Measurements from ENCODE around the gene KLK15.

The KLK15 gene

GRCh38 chr19:50850738-50851137, 17.4 kb upstream of the KLK15 start:
- no peak for TF ChIP-seq CTCF (IDR thresholded peaks at IDR 0.05; ENCODE audit: insufficient read depth, low read length, missing control alignments)
- CTCF ChIA-PET = no interaction called here
- POLR2A ChIA-PET = no interaction called here
- H3K4me3 ChIP-seq (ENCODE audit: low read depth, low read length) = no peak overlapping the region
- DNase-seq (ENCODE audit: low read depth, low spot score) = no peak

- POLR2A ChIA-PET = no interaction called here
These were observed 11.0 kb upstream of the KLK15 start for GRCh38 chr19:50844296-50844935.

GRCh38 chr19:50843701-50844221, 10.4 kb upstream of the KLK15 start:
- POLR2A ChIA-PET = no interaction called here
- DNase-seq (ENCODE audit: low read depth, low spot score) = no peak
- TF ChIP-seq CTCF (IDR thresholded peaks at IDR 0.05; ENCODE audit: insufficient read depth, low read length, missing control alignments) = no peak
- CTCF ChIA-PET = no interaction called here
- H3K4me3 ChIP-seq (ENCODE audit: low read depth, low read length) = no peak overlapping the region

More at GRCh38 chr19:50844296-50844935, 11.0 kb upstream of the KLK15 start:
- no peak for TF ChIP-seq CTCF (IDR thresholded peaks at IDR 0.05; ENCODE audit: insufficient read depth, low read length, missing control alignments)
- DNase-seq (ENCODE audit: low read depth, low spot score) = no peak
- no peak overlapping the region for H3K4me3 ChIP-seq (ENCODE audit: low read depth, low read length)
- CTCF ChIA-PET = no interaction called here

GRCh38 chr19:50843205-50843604, 9.8 kb upstream of the KLK15 start:
- TF ChIP-seq CTCF (IDR thresholded peaks at IDR 0.05; ENCODE audit: insufficient read depth, low read length, missing control alignments) = no peak
- CTCF ChIA-PET = no interaction called here
- no peak for DNase-seq (ENCODE audit: low read depth, low spot score)
- POLR2A ChIA-PET = no interaction called here
- no peak overlapping the region for H3K4me3 ChIP-seq (ENCODE audit: low read depth, low read length)

GRCh38 chr19:50842130-50842529, 8.8 kb upstream of the KLK15 start:
- no peak for TF ChIP-seq CTCF (IDR thresholded peaks at IDR 0.05; ENCODE audit: insufficient read depth, low read length, missing control alignments)
- no peak overlapping the region for H3K4me3 ChIP-seq (ENCODE audit: low read depth, low read length)
- ChIA-PET CTCF (no interaction called here), POLR2A (no interaction called here)
- DNase-seq (ENCODE audit: low read depth, low spot score) = no peak

GRCh38 chr19:50839712-50840655, 6.6 kb upstream of the KLK15 start:
- ChIA-PET POLR2A (no interaction called here), CTCF (no interaction called here)
- H3K4me3 ChIP-seq (ENCODE audit: low read depth, low read length) = no peak overlapping the region
- no peak for DNase-seq (ENCODE audit: low read depth, low spot score)
- no peak for TF ChIP-seq CTCF (IDR thresholded peaks at IDR 0.05; ENCODE audit: insufficient read depth, low read length, missing control alignments)
